IPS-11a (cell line): ENCODE data around the gene CIT.

ENCODE experiments used
- H3K4me3 ChIP-seq: one replicate; pipeline ENCODE4 v1.5.1; 2013; ENCODE audit warnings: low read depth, low read length, control low read depth

CIT gene

DNA sequence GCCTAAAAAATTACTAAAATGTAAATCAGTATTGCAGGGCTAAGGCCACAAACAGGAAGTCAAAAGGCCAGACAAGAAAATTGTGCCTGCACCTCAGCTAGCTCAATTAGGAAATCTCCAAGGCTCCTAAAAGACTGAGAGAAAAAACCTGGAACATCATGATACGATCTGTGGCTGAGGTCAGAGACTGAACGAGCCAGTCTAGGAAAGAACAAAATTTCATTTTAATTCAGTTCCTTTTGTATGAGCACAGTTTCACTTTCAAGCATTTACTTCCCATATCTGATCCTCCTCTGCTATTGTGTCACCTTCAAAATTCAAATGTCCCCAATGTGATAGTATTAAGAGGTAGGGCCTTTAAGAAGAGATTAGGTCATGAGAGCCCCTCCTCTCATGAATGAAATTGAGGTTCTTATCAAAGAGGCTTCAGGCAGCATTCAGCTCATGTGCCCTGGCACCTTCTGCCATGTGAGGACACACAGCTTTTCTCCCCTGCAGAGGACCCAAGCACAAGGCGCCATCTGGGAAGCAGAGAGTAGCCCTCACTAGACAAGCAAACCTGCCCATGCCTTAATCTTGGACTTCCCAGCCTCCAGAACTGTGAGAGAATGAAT is 194.4 kb downstream of the CIT start:
- no peak overlapping the region for H3K4me3 ChIP-seq

DNA sequence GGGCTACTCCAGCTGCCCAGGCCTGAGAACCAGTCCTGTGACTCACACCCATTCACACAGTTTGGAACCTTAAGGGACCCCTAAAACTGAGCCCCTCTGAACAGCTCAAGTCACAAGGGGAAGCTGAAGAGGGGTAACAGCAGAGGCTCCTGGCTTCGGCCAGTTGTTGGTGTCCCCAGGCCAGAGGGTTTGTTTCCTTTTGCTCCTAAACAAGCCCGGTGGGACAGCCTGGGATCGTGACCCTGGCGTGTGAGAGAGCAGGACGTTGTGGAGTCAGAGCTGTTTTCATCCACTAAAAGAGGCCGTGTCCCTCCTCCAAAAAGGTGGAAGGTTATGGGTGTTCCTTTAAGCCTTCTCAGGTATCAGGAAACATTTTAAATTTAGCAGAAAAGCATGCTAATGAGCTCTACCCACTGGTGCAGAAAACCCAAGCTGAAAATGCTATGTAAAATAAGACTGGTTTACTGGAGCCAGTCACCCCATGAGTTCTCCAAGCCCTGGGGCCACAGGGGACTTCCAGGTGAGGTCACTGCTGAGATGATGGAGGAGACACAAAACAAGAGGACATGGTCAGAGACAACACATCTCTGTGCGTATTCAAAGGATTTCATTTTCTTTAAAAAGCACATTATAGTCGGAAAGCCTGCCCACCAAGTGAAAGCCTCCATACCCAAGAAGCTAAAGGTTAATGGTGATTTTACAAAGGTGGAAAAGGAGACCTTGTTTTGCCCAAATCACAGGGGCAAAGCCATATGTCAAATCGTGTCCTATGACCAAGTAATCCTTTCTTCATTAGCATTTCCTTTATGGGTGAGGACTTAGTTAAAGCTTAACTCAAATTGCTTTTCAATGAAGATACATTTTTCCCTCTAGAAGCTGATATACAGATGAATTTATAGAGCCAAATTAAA is 195.1 kb downstream of the CIT start:
- H3K4me3 ChIP-seq = no peak overlapping the region

DNA sequence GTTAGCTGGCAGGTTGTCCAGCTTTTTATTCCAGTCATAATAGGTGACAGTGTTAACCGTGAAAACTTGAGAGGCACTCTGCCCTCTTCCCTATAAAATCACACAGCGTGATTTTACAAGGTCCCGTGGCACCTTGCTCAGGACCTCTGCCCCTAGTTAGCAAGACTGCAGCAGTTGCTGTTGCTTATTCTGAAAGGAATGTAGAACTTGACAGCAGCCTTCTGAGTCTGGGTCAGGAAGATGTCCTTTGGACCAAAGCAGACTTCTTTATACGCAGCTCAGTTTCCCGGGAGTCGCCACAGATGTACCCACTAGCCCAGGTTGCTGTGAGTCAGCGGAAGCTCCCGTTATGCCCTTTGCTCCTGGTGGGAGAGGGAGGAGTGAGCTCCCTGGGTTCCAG is 196.0 kb downstream of the CIT start:
- no peak overlapping the region for H3K4me3 ChIP-seq

DNA sequence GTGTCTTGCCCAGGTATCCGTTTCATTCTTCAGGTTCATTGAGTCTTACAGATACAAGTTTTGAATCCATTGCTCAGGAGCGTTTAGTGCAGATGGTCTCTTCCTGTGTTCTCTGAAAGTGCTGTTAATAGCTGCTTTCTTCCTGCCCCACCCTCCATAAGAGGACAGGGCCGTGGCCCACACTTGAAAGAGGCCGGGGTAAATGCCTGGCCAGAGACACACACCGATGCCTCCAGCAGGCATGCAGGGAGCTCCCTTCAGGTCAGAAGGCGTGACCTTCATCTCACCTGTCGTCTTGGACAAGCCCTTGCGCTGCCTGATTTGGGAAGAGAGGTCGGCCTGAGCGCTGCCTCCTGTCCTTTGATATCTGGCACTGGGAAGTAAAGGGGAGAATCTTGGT is 197.6 kb downstream of the CIT start:
- H3K4me3 ChIP-seq = no peak overlapping the region

DNA sequence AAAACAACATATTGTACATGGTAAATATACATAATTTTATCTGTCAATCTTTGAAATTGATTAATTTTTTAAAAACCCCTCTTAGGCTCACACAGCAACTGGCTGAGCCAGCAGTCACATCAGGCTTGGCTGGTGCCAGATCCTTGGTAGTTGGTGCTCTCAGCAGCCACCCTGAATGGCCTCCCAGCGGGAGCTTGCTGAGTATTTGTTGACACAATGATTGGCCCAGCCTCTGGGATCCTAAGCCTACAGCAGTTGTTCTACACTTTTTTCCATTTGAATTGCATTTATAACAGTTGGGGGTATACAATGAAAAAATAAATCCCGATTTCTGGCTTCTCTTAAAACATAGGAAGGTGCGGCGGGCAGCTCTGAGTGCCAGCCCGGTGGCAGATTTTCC is 198.0 kb downstream of the CIT start:
- H3K4me3 ChIP-seq = no peak overlapping the region

DNA sequence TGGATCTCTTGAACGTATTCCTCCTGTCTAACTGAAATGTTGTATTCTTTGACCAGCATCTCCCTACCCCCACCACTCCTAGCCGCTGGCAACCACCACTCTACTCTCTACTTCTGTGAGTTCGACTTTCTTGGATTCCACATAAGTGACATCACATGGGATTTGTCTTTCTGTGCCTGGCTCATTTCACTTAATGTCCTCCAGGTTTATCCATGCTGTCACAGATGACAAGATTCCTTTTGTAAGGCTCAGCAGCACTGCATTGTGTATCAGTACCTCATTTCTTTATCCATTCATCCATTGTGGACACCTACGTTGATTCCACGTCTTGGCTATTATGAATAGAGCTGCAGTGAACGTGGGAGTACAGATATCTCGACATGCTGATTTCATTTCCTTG is 198.7 kb downstream of the CIT start:
- H3K4me3 ChIP-seq = no peak overlapping the region

DNA sequence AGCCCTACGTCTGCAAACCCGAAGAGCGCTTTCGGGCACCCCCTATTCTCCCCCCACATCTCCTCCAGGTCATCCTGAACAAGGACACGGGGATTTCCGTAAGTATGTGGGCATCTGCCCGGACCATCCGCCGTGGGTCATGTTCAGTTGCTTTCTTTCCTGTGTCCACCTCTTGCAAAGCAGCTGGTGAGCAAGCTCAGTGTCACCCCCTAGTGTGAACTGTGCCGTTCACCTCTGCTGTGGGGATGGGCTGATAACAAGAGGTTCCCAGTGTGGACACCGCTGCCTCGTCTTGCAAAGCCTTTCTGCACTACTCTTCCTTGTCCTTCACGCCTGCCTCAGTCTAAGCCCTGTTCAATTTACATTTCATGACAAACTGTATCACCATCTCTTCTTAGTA is 200.5 kb downstream of the CIT start:
- no peak overlapping the region for H3K4me3 ChIP-seq

DNA sequence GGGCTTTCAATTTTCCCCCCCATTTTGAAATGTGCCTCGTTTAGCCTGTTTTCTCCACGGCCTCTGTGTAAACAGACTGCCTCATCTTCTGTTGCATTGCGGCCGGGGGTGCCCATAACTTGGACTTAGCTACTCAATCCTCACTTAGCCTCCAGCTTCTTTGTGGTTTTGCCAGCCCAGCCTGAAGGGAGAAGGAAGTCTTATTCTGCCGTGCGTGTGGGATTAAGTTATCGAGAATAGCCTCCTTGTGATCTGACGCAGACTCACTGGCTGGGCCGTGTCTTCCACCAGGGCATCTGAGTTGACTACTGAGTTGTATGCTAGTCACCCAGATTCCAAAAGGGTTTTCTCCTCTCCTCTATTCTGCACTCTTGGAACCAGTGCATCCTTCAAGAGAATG is 201.1 kb downstream of the CIT start:
- H3K4me3 ChIP-seq = no peak overlapping the region

DNA sequence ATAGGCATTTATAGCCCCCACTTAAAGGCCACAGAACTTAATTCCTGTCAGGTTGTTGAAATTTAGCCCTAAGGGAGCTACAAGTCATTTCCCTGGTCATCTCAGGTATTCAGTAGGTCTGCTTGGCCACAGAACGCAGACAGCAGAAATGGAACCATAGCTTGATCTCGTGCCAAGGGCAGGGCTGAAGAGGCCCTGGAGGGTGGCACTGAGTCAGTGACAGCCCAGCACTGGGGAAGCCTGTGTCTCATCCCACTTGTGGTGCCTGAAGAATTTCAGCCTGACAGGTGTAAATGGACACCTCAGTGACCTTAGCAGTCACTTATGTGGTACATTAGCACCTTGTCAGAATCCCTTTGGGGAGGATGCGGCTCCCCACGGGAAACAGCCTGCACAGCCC is 202.6 kb downstream of the CIT start:
- H3K4me3 ChIP-seq = no peak overlapping the region

DNA sequence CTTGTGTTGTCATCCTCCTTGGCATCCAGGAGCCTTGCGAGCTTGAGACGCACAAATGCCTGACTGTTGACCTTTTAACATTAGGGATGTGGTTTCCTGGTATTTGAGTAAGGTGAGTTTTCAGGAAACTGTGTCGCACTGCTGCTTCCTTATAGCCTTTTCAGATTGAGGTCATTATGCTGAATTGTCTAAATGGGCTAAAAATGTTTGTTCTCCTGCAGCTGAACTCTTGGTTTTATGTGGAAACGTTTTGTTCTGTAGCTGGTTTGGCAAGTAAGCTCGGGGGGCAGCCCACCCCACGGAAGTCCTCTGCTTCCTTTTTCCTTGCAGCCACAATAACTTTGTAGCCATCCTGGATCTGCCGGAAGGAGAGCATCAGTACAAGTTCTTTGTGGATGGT is 203.5 kb downstream of the CIT start:
- no peak overlapping the region for H3K4me3 ChIP-seq

DNA sequence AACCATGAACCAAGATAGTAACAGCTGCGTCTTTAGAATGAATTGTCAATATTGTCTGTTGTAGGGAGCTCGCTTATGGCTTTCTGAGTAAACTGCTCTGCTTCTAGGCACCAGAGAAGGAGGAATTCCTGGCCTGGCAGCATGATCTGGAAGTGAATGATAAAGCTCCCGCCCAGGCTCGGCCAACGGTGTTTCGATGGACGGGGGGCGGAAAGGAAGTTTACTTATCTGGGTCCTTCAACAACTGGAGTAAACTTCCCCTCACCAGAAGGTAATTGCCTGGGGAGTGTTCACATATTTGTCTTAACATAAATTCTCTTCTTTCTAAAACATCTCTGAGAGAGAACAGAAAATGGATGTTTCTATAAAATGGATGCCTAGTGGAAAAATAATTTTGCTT is 204.9 kb downstream of the CIT start:
- no peak overlapping the region for H3K4me3 ChIP-seq

DNA sequence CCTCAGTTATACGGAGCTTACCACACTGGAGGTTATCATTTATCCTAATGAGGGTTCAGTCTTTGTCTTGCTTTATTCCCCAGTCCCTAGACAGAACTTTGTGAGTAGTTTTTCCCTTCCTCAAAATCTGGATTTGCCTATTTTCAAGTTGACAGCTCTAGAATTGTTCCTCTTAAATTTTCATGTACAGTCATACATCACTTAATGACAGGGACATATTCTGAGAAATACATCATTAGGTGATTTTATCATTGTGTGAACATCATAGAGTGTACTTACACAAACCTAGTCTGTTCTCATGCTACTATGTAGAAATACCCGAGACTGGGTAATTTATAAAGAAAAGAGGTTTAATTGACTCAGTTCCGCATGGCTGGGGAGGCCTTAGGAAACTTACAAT is 206.1 kb downstream of the CIT start:
- no peak overlapping the region for H3K4me3 ChIP-seq

DNA sequence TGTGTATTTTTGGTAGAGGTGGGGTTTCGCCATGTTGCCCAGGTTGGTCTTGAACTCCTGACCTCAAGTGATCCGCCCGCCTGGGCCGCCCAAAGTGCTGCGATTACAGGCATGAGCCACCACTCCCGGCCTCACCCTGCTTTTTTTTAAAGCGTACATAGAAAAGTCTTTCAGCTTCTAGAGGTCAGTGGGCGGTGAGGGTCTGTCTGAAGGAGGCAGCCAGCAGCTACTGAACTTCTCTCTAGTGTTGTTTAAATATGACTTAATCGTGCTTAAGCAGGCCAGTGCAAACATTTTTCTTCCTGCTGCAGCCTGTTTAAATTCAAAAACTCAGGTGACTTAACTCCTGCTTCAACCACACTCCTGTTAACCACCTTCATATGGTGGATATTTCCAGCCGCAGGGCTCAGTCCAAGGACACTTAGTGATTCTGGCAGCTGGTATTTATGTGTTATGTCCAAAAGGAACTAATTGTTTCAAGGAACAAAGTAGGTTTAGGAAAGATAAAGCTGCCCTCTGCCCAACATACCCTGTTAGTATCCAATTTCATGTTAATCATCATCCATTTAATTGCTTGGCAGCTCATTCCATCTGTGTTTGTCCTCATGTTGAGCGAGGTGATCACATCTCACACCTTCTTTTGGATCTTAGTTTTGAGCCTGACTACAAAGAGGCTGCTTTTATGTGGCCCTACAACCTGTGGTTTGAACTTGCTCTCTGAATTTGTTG is 207.2 kb downstream of the CIT start:
- H3K4me3 ChIP-seq = no peak overlapping the region

DNA sequence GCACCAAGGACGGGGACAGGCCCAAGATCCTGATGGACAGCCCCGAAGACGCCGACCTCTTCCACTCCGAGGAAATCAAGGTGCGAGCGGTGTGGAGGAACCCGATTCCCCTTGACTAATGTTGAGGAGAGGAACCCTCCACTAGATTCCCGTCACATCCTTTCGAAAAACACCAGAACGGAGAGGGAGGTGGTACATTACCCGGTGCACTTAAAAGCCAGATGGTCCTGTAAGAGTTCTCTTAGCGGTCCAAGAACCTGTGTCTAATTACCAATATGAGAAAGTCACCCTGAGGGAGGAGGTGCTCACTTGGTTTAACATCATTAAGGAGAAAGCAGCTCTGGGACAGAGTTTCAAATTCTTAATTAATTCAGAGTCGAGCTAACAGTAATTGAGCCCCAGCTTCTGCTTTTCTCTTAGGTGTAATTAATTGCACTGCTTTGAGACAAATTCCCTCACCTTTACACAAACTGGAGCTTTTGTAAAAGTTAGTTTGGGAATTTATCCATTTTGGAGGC is 208.7 kb downstream of the CIT start:
- H3K4me3 ChIP-seq = peak overlapping the region; percentile 99

DNA sequence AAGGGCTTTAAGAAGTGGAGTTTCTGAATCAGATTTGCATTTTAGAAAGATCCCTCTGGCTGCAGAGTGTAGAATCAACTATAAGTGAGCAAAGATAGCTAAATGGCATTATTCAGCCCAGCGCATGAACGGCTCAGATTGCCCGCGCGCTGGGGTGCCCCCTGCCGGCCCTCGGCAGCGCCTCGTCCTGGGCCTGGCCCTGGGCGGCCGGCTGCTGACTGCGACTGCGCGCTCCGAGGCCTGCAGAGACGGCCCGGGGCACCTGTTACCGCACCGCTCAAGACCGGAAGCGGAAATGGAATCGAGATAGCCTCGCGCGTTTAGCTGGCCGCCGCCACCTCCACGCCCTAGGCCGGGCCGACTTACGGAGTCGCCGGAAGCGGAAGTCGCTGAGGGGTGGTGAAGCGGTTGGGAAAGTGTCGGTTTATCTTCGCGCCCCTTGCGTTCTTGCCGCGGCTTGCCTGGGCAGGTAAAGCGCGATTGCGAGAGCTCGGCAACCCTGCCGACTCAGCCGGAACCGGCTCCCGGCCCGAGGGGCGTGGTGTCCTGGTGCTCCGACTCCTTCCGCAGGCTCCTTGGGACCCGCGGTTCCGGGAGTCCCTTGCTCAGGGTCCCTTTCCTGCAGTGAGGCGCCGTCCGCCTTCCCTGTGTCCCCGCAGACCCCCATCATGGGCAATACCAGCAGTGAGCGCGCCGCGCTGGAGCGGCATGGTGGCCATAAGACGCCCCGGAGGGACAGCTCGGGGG is 209.4 kb downstream of the CIT start, which contains the start of gene PRKAB1:
TSS of gene PRKAB1 (plus strand) at position 557 of the 747 bp plus-strand sequence. CDS start at position 669, 112 bp downstream.
- H3K4me3 ChIP-seq = peak within 1 kb of the TSS; percentile 99

DNA sequence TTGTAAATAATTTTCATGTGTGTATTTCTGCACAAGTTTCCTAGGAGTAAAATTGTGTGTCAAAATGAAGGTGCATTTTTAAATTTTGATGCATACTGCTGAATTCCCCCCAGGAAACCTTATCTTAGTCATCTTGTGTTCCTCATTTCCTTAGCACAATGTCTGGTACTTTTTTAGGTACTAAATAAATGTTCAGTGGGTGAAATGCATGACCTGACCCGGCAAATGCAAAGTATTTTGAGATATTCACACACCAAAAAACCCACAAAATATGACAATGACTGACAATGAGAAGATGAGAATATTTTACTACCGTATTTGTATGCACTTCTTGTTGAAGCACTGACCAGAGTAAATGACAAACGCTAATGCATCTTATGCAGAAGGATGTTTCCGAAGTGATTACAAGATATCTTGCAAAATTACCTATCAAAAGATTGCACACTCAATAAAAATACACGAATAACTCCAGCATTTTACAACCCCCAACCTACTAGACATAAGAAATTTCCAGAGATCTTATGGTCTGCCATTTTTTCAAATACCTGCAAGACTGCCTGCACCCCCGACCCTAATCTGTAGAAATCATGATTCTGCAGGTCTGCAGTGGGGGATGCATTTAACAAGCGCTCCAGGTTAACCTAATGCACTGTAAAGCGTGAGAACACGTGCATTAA is 210.1 kb downstream of the CIT start:
- peak overlapping the region; percentile 28 for H3K4me3 ChIP-seq

DNA sequence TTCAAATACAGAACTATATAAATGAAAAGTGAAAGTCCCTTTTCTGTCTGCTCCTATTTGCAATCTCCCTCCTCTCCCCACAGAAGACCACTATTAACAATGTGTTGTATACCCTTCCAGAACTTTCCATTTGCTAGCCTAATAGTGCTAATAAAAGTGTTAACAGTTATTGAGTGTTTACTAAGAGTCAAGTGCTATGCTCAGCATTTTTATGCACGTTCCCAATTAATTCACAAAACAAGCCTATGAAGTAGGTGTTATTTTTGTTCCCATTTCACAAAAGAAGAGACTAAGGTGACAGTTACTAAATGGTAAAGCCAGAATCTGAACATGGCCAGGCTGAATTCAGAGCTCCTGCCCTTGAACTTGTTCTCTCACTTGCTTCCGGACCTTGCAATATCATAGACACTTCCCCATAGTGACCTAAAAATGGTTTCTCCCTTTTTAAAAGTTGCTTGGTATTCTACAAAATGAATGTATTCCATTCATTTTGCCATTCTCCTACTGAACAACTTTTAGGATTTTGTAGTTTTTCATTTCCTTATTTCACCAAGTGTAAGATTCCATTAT is 210.8 kb downstream of the CIT start:
- H3K4me3 ChIP-seq = no peak overlapping the region

DNA sequence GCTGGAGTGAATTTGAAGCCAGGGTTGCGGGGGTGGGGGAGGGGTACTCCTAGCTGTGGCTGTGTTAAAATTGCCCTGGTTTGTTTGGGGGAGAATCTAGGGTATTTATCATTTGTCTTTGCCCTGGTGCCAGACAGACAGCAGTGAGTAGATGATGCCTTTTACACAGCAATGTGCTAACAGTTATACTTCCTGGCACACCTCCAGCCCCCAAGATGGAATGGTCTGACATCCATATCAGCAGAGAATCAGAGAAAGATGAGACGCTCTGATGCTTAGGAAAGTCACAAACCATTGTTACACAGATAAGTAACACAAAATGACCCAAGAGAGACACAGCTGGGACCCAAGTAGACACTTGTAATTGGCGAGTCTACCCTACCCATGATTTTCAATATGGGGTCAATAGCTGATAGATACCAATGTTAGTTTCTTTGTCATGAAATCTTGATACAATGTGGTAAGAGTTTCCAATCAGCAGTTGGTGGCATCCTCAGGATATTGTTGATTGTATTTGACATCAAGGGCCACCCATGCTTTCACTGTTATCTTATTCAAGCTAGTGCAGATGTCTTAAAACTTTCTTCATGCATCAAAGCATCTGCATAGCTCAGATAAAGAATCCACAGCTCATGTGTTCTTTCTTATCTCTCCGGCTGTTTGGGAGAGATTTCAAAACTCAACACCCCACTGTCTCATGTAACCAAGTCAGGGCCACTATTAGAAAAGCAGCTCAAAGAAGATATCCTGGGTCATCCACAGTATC is 211.8 kb downstream of the CIT start:
- H3K4me3 ChIP-seq = no peak overlapping the region

DNA sequence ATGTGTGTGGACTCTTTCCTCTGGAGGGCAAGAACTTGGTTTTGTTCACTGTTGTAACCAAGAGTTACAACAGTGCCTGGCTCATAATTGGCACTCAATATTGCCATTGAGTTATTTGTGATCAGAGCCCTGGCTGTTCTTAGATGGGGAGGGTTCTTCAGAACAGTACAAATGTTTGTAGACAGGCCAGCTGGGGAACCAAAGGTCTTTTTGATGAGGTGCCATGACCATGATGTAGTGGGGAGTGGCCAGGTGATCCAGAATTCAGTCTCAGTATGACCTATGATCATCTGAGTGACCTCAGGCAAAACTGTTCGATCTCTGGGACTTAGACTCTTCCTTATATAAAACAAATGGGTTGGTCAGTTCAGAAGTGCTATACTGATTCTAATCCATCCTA is 212.5 kb downstream of the CIT start:
- no peak overlapping the region for H3K4me3 ChIP-seq
